DOHH2 (cell line): ENCODE data around the gene MAPK8.
"Not testable (repeated sequence)": the region's sequence is repeated elsewhere in the genome, so short reads cannot be mapped to it uniquely, and the experiment has no call there.

Source experiments
- EZH2phosphoT487 ChIP-seq: fragments of 200-600 bp; sonication (generic); IDR thresholded peaks from 2 replicates; pipeline ENCODE4 v1.6.1; 2017; ENCODE audit warnings: borderline replicate concordance, mild to moderate bottlenecking, antibody characterized with exemption, low read length, moderate library complexity, mixed read lengths
- TF ChIP-seq, protein P1 (sequence below): fragments of 200-600 bp; sonication (generic); IDR thresholded peaks from one replicate; pipeline ENCODE4 v1.5.1; 2014; ENCODE audit warnings: antibody characterized with exemption, mild to moderate bottlenecking, low read depth, low read length; ENCODE audit not compliant: poor library complexity, severe bottlenecking

DNA sequence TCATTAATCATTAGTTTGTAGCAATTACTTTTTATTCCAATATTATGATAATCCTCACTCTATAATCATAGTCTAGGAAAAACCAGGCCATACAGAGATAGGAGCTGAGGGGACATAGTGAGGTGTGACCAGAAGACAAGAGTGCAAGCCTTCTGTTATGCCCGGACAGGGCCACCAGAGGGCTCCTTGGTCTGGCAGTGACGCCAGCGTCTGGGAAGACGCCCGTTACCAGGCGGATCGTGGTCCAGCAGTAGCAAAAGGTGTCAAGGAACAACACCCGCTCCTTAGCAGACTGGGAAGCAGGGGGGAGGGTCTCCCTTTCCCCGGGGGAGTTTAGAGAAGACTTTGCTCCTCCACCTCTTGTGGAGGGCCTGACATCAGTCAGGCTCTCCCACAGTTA is 39.8 kb downstream of the MAPK8 start:
- TF ChIP-seq, protein P1, sequence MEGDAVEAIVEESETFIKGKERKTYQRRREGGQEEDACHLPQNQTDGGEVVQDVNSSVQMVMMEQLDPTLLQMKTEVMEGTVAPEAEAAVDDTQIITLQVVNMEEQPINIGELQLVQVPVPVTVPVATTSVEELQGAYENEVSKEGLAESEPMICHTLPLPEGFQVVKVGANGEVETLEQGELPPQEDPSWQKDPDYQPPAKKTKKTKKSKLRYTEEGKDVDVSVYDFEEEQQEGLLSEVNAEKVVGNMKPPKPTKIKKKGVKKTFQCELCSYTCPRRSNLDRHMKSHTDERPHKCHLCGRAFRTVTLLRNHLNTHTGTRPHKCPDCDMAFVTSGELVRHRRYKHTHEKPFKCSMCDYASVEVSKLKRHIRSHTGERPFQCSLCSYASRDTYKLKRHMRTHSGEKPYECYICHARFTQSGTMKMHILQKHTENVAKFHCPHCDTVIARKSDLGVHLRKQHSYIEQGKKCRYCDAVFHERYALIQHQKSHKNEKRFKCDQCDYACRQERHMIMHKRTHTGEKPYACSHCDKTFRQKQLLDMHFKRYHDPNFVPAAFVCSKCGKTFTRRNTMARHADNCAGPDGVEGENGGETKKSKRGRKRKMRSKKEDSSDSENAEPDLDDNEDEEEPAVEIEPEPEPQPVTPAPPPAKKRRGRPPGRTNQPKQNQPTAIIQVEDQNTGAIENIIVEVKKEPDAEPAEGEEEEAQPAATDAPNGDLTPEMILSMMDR: not testable (repeated sequence)
- not testable (repeated sequence) for TF ChIP-seq EZH2phosphoT487
